Activated T-cell treated with anti-CD3 and anti-CD28 coated beads, Interleukin-2, amount 50 U/mL, for 4 hours (primary cell): ENCODE measurements around the gene ENOPH1. TPM values are rescaled to one million over a fixed set of nuclear protein-coding genes. Genes with fewer than 3 reads are reported as not detected.
"Not testable (repeated sequence)": the region's sequence is repeated elsewhere in the genome, so short reads cannot be mapped to it uniquely, and the experiment has no call there.

Experiments
- ATAC-seq, 2 donors: fragments of 200-7000 bp; cut with Tn5 transposase; one replicate each; pipeline ENCODE4 v1.10.0; 2021
- DNase-seq: peaks from one replicate; pipeline ENCODE4 v3.0.0-alpha.2; 2020
- H3K27me3 Mint-ChIP-seq: one replicate; pipeline ENCODE4 v1.8.0; 2021; ENCODE audit warnings: low read depth, mixed read lengths
- H3K36me3 Mint-ChIP-seq: one replicate; pipeline ENCODE4 v1.8.0; 2022; ENCODE audit warnings: mixed read lengths; ENCODE audit not compliant: insufficient read depth
- H3K4me1 Mint-ChIP-seq: one replicate; pipeline ENCODE4 v1.8.0; 2021; ENCODE audit warnings: low read depth, mixed read lengths
- H3K4me3 Mint-ChIP-seq: one replicate; pipeline ENCODE4 v1.8.0; 2021; ENCODE audit warnings: mild to moderate bottlenecking, moderate library complexity, mixed read lengths
- H3K9me3 Mint-ChIP-seq: one replicate; pipeline ENCODE4 v1.8.0; 2021; ENCODE audit warnings: mixed read lengths
- total RNA-seq, 3 donors: library from RNA; stranded (reverse); gene quantifications; one replicate each; pipeline ENCODE4 v1.2.1, GENCODE V29; 2021

The ENOPH1 gene
- 10 to 100 TPM; 75.3 to 96.4 (median 86.0) TPM for total RNA-seq

GRCh38 chr4:82430193-82430963, at the start of gene ENOPH1, which contains the start of gene HNRNPDL:
Gene ENOPH1, plus strand, starts transcription at chr4:82430590. Its CDS starts 240 bp downstream, at chr4:82430830.
Gene HNRNPDL, minus strand, starts transcription at chr4:82430462. Its CDS starts 772 bp downstream, at chr4:82429690.
- DNase-seq (peak; percentile 99), ATAC-seq (peak; percentile 74 to 77)
- Mint-ChIP-seq H3K4me3 (peak within 1 kb of the TSS; percentile 100), H3K36me3 (peaks cover 38% of the 10 kb centered on the region), H3K9me3 (no peaks in the 10 kb centered on the region), H3K27me3 (no peaks in the 10 kb centered on the region), H3K4me1 (peaks cover 57% of the 10 kb centered on the region)

- no peak overlapping the region for H3K4me3 Mint-ChIP-seq
- ATAC-seq = no peak
- peaks cover 18% of the 10 kb centered on the region for H3K4me1 Mint-ChIP-seq
- peaks cover 5% of the 10 kb centered on the region for H3K27me3 Mint-ChIP-seq
- peaks cover 2% of the 10 kb centered on the region for H3K9me3 Mint-ChIP-seq
- DNase-seq = no peak
- H3K36me3 Mint-ChIP-seq = peaks cover 6% of the 10 kb centered on the region
Measured at GRCh38 chr4:82380831-82381230, 49.6 kb upstream of the ENOPH1 start.

DNA sequence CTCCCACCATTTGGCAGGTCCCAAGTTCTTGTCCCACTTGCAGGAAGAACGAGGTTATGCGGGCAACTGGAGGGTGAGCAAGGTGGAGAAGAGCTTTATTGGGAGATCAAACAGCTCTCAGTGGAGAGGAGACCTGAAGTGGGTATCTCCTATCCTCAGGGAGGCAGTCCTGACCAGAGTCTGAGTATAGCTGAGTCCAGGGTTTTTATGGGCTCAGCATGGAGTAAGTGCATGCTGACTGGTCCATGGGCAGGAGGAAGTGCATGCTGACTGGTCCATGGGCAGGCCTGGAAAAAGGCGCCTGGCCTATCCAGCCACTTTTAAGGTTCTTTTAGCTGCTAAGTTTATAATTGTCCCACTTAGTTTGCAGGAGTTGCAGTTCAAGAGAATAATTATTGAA, 49.2 kb upstream of the ENOPH1 start:
- Mint-ChIP-seq H3K36me3 (peaks cover 6% of the 10 kb centered on the region), H3K9me3 (peaks cover 4% of the 10 kb centered on the region), H3K4me3 (no peak overlapping the region), H3K27me3 (peaks cover 6% of the 10 kb centered on the region), H3K4me1 (peaks cover 14% of the 10 kb centered on the region)
- DNase-seq = no peak
- no peak for ATAC-seq

DNA sequence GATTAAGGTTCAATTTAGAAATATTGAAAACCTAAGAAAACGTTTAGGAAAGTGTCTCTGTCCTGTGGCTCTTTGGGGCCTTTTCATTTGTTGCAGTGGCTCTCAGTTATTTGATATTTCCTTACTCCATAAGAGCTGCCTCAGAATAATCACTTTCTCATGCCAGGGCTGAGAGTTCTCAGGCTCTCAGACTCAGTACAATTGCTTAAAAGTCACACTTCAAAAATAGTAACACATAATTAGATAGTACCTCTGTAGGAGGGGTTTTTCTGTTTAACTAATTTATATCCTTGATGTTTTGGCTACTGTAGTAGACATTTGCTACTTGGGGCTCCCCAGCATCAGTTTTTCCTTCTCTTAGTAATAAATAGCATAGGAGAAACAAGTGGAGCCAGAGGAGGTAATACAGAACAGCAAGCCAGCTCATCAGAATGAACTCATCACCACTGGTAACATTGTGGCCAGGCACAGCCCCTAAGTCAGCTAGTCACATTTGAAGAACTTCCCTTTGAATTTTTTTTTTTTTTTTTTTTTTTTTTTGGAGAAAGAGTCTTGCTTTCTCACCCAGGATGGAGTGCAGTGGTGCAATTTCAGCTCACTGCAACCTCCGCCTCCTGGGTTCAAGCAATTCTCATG, 48.6 kb upstream of the ENOPH1 start:
- Mint-ChIP-seq H3K4me1 (peaks cover 10% of the 10 kb centered on the region), H3K9me3 (peaks cover 4% of the 10 kb centered on the region), H3K4me3 (no peak overlapping the region), H3K27me3 (peaks cover 6% of the 10 kb centered on the region), H3K36me3 (peaks cover 6% of the 10 kb centered on the region)
- DNase-seq (no peak), ATAC-seq (peak; percentile 60 to 66)

- Mint-ChIP-seq H3K9me3 (peaks cover 4% of the 10 kb centered on the region), H3K36me3 (peaks cover 4% of the 10 kb centered on the region), H3K4me1 (peaks cover 8% of the 10 kb centered on the region), H3K4me3 (no peak overlapping the region), H3K27me3 (peaks cover 6% of the 10 kb centered on the region)
- ATAC-seq = no peak
- DNase-seq = no peak
Measured at GRCh38 chr4:82382751-82383150, 47.6 kb upstream of the ENOPH1 start.

GRCh38 chr4:82386312-82386711, 44.1 kb upstream of the ENOPH1 start:
- DNase-seq, H3K9me3 Mint-ChIP-seq, H3K4me3 Mint-ChIP-seq, H3K36me3 Mint-ChIP-seq, ATAC-seq, H3K4me1 Mint-ChIP-seq, H3K27me3 Mint-ChIP-seq: not testable (repeated sequence)

- H3K4me1 Mint-ChIP-seq = no peaks in the 10 kb centered on the region
- no peak overlapping the region for H3K4me3 Mint-ChIP-seq
- H3K27me3 Mint-ChIP-seq = peaks cover 6% of the 10 kb centered on the region
- peaks cover 4% of the 10 kb centered on the region for H3K9me3 Mint-ChIP-seq
- H3K36me3 Mint-ChIP-seq = peaks cover 2% of the 10 kb centered on the region
- DNase-seq (no peak), ATAC-seq (no peak)
Measured at GRCh38 chr4:82388405-82388804, 42.0 kb upstream of the ENOPH1 start.

DNA sequence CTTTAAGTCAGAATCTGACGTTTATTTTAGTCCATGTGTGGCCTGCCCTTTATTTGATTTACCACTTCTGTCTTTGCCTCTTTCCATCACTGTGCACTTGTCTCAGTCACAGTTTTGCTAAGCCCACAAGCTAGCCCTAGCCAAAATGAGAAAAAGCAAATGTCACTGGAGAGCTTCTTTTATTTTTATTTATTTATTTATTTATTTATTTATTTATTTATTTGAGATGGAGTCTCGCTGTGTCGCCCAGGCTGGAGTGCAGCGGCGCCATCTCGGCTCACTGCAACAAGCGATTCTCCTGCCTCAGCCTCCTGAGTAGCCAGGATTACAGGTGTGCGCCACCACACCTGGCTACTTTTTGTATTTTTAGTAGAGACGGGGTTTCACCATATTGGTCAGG, 40.3 kb upstream of the ENOPH1 start:
- H3K36me3 Mint-ChIP-seq, H3K4me3 Mint-ChIP-seq, H3K27me3 Mint-ChIP-seq, ATAC-seq, DNase-seq, H3K4me1 Mint-ChIP-seq, H3K9me3 Mint-ChIP-seq: not testable (repeated sequence)

DNA sequence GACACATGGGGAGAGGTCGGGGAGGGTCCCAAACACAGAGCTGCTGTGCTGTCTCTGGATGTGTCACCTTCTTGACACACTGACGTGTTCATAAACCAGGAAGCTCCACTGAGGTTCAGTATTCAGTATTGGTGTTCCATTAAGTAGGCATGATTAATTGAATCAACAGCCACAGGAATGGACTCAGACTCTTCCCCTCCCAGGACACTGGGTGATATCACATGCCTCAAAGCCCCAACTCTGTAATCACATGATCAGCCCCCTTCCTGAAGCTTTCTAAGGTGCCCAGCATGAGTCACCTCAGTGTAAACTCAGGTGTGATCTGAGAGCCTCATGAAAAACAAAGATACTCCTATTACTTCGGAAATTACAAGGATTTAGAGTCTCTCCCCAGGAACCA, 35.5 kb upstream of the ENOPH1 start:
- ATAC-seq (no peak), DNase-seq (no peak)
- Mint-ChIP-seq H3K36me3 (no peaks in the 10 kb centered on the region), H3K9me3 (no peaks in the 10 kb centered on the region), H3K4me3 (no peak overlapping the region), H3K4me1 (no peaks in the 10 kb centered on the region), H3K27me3 (peaks cover 6% of the 10 kb centered on the region)

GRCh38 chr4:82397527-82397926, 32.9 kb upstream of the ENOPH1 start:
- H3K4me3 Mint-ChIP-seq = no peak overlapping the region
- no peaks in the 10 kb centered on the region for H3K4me1 Mint-ChIP-seq
- no peaks in the 10 kb centered on the region for H3K9me3 Mint-ChIP-seq
- ATAC-seq (no peak), DNase-seq (no peak)
- no peaks in the 10 kb centered on the region for H3K36me3 Mint-ChIP-seq
- H3K27me3 Mint-ChIP-seq = peaks cover 14% of the 10 kb centered on the region

DNA sequence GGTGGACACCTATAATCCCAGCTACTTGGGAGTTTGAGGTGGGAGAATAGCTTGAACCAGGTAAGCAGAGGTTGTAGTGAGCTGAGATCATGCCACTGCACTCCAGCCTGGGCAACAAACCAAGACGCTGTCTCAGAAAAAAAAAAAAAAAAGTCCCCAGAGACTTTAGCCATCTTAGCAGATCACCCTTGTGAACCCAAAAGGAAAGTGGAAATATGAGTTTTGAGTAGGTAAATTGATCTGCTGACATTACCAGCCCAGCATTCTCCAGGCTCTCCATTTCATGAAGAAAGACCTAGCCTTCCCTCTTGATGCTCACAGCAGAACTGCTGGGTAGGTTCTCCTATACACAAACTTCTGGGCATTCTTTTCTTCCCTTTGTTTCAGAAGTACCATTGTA, 32.1 kb upstream of the ENOPH1 start:
- ATAC-seq = no peak
- Mint-ChIP-seq H3K27me3 (peaks cover 14% of the 10 kb centered on the region), H3K4me1 (no peaks in the 10 kb centered on the region), H3K4me3 (no peak overlapping the region), H3K36me3 (no peaks in the 10 kb centered on the region), H3K9me3 (no peaks in the 10 kb centered on the region)
- no peak for DNase-seq

DNA sequence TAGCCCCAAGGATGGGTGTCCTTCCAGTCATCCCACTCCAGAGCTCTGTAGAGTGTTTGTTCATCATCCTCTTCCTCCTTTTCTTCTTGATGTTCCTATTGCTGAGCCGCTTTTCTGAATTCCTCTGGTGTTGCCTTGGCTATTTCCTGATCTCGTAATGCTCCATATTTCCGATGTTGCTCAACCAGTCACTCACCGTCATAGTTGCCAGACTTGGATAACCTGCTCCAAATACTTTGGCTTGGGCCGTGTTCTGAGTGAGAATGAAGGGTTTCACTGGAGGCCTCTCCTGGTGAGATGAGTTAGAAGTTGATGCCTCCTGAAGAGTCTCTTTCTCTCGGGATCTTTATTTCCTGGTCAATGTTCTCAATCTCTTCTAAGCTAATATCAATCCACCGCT, 28.8 kb upstream of the ENOPH1 start:
- Mint-ChIP-seq H3K9me3 (no peaks in the 10 kb centered on the region), H3K36me3 (no peaks in the 10 kb centered on the region), H3K4me3 (no peak overlapping the region)

DNA sequence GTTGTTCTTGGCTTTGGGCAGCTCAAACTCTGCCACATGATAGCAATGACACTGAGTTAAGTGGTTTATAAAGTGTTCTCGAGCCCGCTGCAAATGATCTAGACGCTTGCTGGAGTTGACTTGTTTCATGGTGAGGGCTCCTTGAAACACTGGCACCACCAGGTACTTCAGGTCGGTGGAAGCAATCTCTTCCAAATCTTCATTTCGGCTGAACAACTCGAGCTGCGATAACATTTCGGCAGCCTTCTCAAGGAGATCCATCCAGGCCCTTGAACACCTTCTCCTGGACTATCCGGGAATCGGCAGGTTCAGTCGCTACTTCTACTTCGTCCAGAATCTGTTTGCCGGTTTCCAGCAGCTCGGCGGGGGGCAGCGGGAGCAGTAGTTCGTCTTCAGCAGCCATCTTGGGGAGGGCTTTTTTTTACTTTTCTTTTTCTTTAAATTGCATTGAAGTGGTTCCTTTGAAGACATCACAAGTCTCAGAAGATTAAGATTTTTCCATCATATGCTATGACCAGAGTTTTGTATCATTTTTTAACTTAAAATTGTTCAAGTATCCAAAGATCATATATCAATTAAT, 28.1 kb upstream of the ENOPH1 start:
- Mint-ChIP-seq H3K4me1 (no peaks in the 10 kb centered on the region), H3K27me3 (peaks cover 14% of the 10 kb centered on the region), H3K36me3 (no peaks in the 10 kb centered on the region), H3K4me3 (no peak overlapping the region), H3K9me3 (no peaks in the 10 kb centered on the region)
- ATAC-seq (no peak), DNase-seq (no peak)

More for the DNA sequence above, 28.8 kb upstream of the ENOPH1 start:
- Mint-ChIP-seq H3K4me1 (no peaks in the 10 kb centered on the region), H3K27me3 (peaks cover 14% of the 10 kb centered on the region)
- ATAC-seq = no peak
- no peak for DNase-seq

DNA sequence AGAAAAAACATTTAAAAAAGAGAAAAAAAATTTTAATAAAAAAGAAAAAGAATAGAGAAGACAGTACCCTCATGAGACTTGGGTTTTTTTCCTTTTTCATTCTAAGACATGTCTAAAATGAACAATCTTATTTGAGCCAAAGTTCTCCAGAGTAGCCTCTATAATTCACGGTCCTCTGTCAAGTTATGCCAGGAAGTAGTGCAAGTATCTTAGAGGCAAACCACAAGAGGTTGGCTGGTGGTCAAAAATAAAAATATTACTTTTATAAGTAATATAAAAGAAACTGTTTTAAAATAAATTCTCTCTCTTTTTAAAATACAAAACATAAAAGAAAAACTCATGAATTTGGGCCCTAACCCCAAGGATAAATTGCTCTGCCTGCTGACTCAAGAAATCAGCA, 26.7 kb upstream of the ENOPH1 start:
- H3K4me1 Mint-ChIP-seq = no peaks in the 10 kb centered on the region
- no peaks in the 10 kb centered on the region for H3K9me3 Mint-ChIP-seq
- DNase-seq (no peak), ATAC-seq (no peak)
- H3K36me3 Mint-ChIP-seq = no peaks in the 10 kb centered on the region
- no peak overlapping the region for H3K4me3 Mint-ChIP-seq
- peaks cover 12% of the 10 kb centered on the region for H3K27me3 Mint-ChIP-seq

GRCh38 chr4:82415061-82415460, 15.3 kb upstream of the ENOPH1 start:
- H3K9me3 Mint-ChIP-seq, H3K4me3 Mint-ChIP-seq, H3K4me1 Mint-ChIP-seq, ATAC-seq, H3K36me3 Mint-ChIP-seq, DNase-seq: not testable (repeated sequence)
- peaks cover 25% of the 10 kb centered on the region for H3K27me3 Mint-ChIP-seq
